IMR-90 (cell line): ENCODE measurements around the gene UNC13A. TPM values are rescaled to one million over a fixed set of nuclear protein-coding genes. Genes with fewer than 3 reads are reported as not detected.

Experiments used
- ATAC-seq: fragments of 200-7000 bp; cut with Tn5 transposase; 2 replicates; pipeline ENCODE4 v1.9.1; 2020; ENCODE audit warnings: low read depth, mild to moderate bottlenecking, moderate library complexity
- BruUV-seq: library from RNA; stranded (reverse); fragments of 400-500 nt; replicated peaks from 2 replicates; lab custom pipeline; 2021; lab: Mats Ljungman, UMichigan
- CTCF ChIA-PET: fragments of 300-600 bp; formaldehyde crosslinking; extraction: SDS; loops from one replicate; lab custom pipeline; 2021; ENCODE audit warnings: antibody characterized with exemption; lab: Yijun Ruan, JAX
- POLR2A ChIA-PET: fragments of 300-600 bp; sonication (Branson Sonifier 250); formaldehyde crosslinking; loops from one replicate; lab custom pipeline; 2022; ENCODE audit warnings: antibody characterized with exemption; ENCODE audit not compliant: unreplicated experiment; lab: Charles Lee
- DNase-seq: peaks from one replicate; pipeline ENCODE4 v3.0.0; 2013
- H2AFZ ChIP-seq: replicated peaks from 2 replicates; pipeline ENCODE3; 2013; ENCODE audit warnings: low read length, mild to moderate bottlenecking; ENCODE audit not compliant: poor library complexity
- H2AK5ac ChIP-seq: 2 replicates; pipeline ENCODE4 v1.6.1; 2013; ENCODE audit warnings: low read depth, low read length, inconsistent platforms
- H2AK9ac ChIP-seq: replicated peaks from 2 replicates; pipeline ENCODE3; 2013; ENCODE audit warnings: mild to moderate bottlenecking, low read depth, low read length, moderate library complexity; ENCODE audit not compliant: poor library complexity
- H2BK120ac ChIP-seq: 2 replicates; pipeline ENCODE4 v1.6.1; 2013; ENCODE audit warnings: low read depth, low read length, inconsistent platforms
- H2BK15ac ChIP-seq: 3 replicates; pipeline ENCODE4 v1.6.1; 2013; ENCODE audit warnings: low read depth, low read length, inconsistent platforms
- H2BK20ac ChIP-seq: 2 replicates; pipeline ENCODE4 v1.6.1; 2013; ENCODE audit warnings: low read depth, mild to moderate bottlenecking, inconsistent platforms, low read length, moderate library complexity
- H2BK5ac ChIP-seq: 2 replicates; pipeline ENCODE4 v1.6.1; 2013; ENCODE audit warnings: mild to moderate bottlenecking, low read depth, low read length, inconsistent platforms; ENCODE audit not compliant: poor library complexity, severe bottlenecking
- H3K14ac ChIP-seq: replicated peaks from 2 replicates; pipeline ENCODE4 v1.6.1; 2013; ENCODE audit warnings: low read depth, low read length, inconsistent platforms
- H3K18ac ChIP-seq: 2 replicates; pipeline ENCODE4 v1.6.1; 2013; ENCODE audit warnings: low read depth, low read length, control low read depth
- H3K23ac ChIP-seq: 2 replicates; pipeline ENCODE4 v1.6.1; 2013; ENCODE audit warnings: low read depth, low read length, inconsistent platforms
- H3K27ac ChIP-seq: 2 replicates; pipeline ENCODE4 v1.5.1; 2013; ENCODE audit warnings: mild to moderate bottlenecking, control low read depth, low read length; ENCODE audit not compliant: insufficient read depth
- H3K27me3 ChIP-seq: 2 replicates; pipeline ENCODE4 v1.6.1; 2013; ENCODE audit warnings: low read length; ENCODE audit not compliant: control insufficient read depth, insufficient read depth
- H3K36me3 ChIP-seq: 2 replicates; pipeline ENCODE4 v1.6.1; 2013; ENCODE audit warnings: low read length, mixed read lengths; ENCODE audit not compliant: control insufficient read depth, insufficient read depth
- H3K4ac ChIP-seq: 2 replicates; pipeline ENCODE4 v1.6.1; 2013; ENCODE audit warnings: low read depth, low read length, inconsistent platforms
- H3K4me1 ChIP-seq: 2 replicates; pipeline ENCODE4 v1.6.1; 2013; ENCODE audit warnings: low read length, mixed read lengths; ENCODE audit not compliant: control insufficient read depth, insufficient read depth
- H3K4me2 ChIP-seq: 2 replicates; pipeline ENCODE4 v1.6.1; 2013; ENCODE audit warnings: low read depth, mild to moderate bottlenecking, control low read depth, low read length, moderate library complexity
- H3K4me3 ChIP-seq: 2 replicates; pipeline ENCODE4 v1.5.1; 2013; ENCODE audit warnings: low read depth, mild to moderate bottlenecking, control low read depth, low read length, moderate library complexity; ENCODE audit not compliant: insufficient read depth
- H3K56ac ChIP-seq: 2 replicates; pipeline ENCODE4 v1.6.1; 2013; ENCODE audit warnings: low read length, inconsistent platforms; ENCODE audit not compliant: insufficient read depth; ENCODE audit errors: extremely low read depth
- H3K79me1 ChIP-seq, 2 experiments: 2 replicates each; pipeline ENCODE4 v1.6.1; 2013; ENCODE audit warnings: low read length in 2 of 2, inconsistent platforms in 1 of 2, low read depth in 1 of 2
- H3K9ac ChIP-seq: 2 replicates; pipeline ENCODE4 v1.6.1; 2013; ENCODE audit warnings: low read depth, low read length, control low read depth
- H3K9me1 ChIP-seq: 2 replicates; pipeline ENCODE4 v1.6.1; 2013; ENCODE audit warnings: low read length, inconsistent platforms; ENCODE audit not compliant: insufficient read depth
- H3K9me3 ChIP-seq: 2 replicates; pipeline ENCODE4 v1.6.1; 2013; ENCODE audit warnings: low read length; ENCODE audit not compliant: control insufficient read depth, insufficient read depth
- H4K20me1 ChIP-seq: 2 replicates; pipeline ENCODE4 v1.6.1; 2013; ENCODE audit warnings: low read length, inconsistent platforms; ENCODE audit not compliant: insufficient read depth
- H4K5ac ChIP-seq: 2 replicates; pipeline ENCODE4 v1.6.1; 2013; ENCODE audit warnings: mild to moderate bottlenecking, low read depth, low read length, control low read depth
- H4K8ac ChIP-seq, 2 experiments: 2 replicates each; pipeline ENCODE4 v1.6.1; 2013; ENCODE audit warnings: low read depth in 2 of 2, low read length in 2 of 2, control low read depth in 1 of 2, inconsistent platforms in 1 of 2
- H4K91ac ChIP-seq: 2 replicates; pipeline ENCODE4 v1.6.1; 2013; ENCODE audit warnings: low read depth, low read length, inconsistent platforms; ENCODE audit not compliant: insufficient read depth
- CEBPB ChIP-seq: IDR thresholded peaks from 2 replicates; pipeline ENCODE4 v1.6.1; 2012; ENCODE audit warnings: low read depth, low read length, improper control_type of control experiment
- CHD1 ChIP-seq: IDR thresholded peaks from 2 replicates; pipeline ENCODE4 v1.6.1; 2012; ENCODE audit warnings: low read depth, low read length, improper control_type of control experiment
- CTCF ChIP-seq: conservative IDR thresholded peaks from 2 replicates; pipeline ENCODE4 v1.5.1; 2012; ENCODE audit warnings: mild to moderate bottlenecking, low read depth, low read length, improper control_type of control experiment
- MAZ ChIP-seq: IDR thresholded peaks from 2 replicates; pipeline ENCODE4 v1.6.1; 2012; ENCODE audit warnings: low read depth, mild to moderate bottlenecking, low read length, improper control_type of control experiment, moderate library complexity, borderline replicate concordance
- POLR2A ChIP-seq: IDR thresholded peaks from 2 replicates; pipeline ENCODE4 v1.6.1; 2012; ENCODE audit warnings: mild to moderate bottlenecking, low read depth, low read length
- RAD21 ChIP-seq: IDR thresholded peaks from 2 replicates; pipeline ENCODE4 v1.6.1; 2012; ENCODE audit warnings: low read length, improper control_type of control experiment
- RFX5 ChIP-seq: IDR thresholded peaks from 2 replicates; pipeline ENCODE4 v1.8.0; 2012; ENCODE audit warnings: low read depth, mild to moderate bottlenecking, low read length, moderate library complexity
- SMC3 ChIP-seq: fragments of 150-350 bp; IDR thresholded peaks from 2 replicates; pipeline ENCODE4 v1.6.1; 2016; ENCODE audit warnings: low read depth, mild to moderate bottlenecking, antibody characterized with exemption, low read length, moderate library complexity
- USF2 ChIP-seq: fragments of 150-350 bp; IDR thresholded peaks from 2 replicates; pipeline ENCODE4 v1.6.1; 2017; ENCODE audit warnings: mild to moderate bottlenecking, antibody characterized with exemption, low read length, low read depth
- WGBS, 2 experiments: methylation state at CpG; one replicate each; pipeline versions ENCODE4 v1.1.5 to v1.1.7; 2013; ENCODE audit warnings: missing lambda C conversion rate in 2 of 2; ENCODE audit not compliant: insufficient read length in 1 of 2; ENCODE audit errors: extremely low coverage in 2 of 2; 5-methylcytosine and 5-hydroxymethylcytosine counted together
- dilution Hi-C: fragments of 300-500 bp; cut with HindIII; formaldehyde crosslinking; loops from one replicate; pipeline ENCODE4 v1.14.3; 2018; ENCODE audit warnings: low sequenced_read_pairs; ENCODE audit not compliant: unreplicated experiment
- in situ Hi-C: fragments of 300-500 bp; cut with MboI; formaldehyde crosslinking; loops from 3 replicates; pipeline ENCODE4 v1.14.3; 2019; ENCODE audit warnings: low sequenced_read_pairs, inconsistent platforms, mixed read lengths
- intact Hi-C: fragments of 100-400 bp; cut with micrococcal nuclease; formaldehyde crosslinking; loops from 2 replicates; pipeline ENCODE4 v1.10.0; 2022
- polyA plus RNA-seq, 3 experiments: library from polyadenylated mRNA; depleted of rRNA; stranded (reverse); fragments of >200 nt; gene quantifications; 2 replicates each; pipeline ENCODE4 v1.2.3, GENCODE V29; 2012; ENCODE audit warnings: low replicate concordance in 1 of 3
- total RNA-seq: library from RNA; depleted of rRNA; stranded (reverse); fragments of >200 nt; gene quantifications from 2 replicates; pipeline ENCODE4 v1.2.3, GENCODE V29; 2012

Gene UNC13A
- total and polyA plus RNA-seq, 2 of the 4 experiments (the other 2 are of a cell fraction): 0.18 to 0.22 TPM

GRCh38 chr19:17703824-17704463 lies 15.8 kb upstream of the UNC13A start:
- no peak overlapping the region for H2BK5ac ChIP-seq
- no peak overlapping the region for H3K56ac ChIP-seq
- no peak overlapping the region for H3K4me2 ChIP-seq
- no peak overlapping the region for H3K9ac ChIP-seq
- in situ Hi-C loops: loop anchor here (10.0 kb wide), 1 partner anchor 151 kb away; the partner anchor contains the start of gene RPL18A
- no peaks in the 10 kb centered on the region for H4K20me1 ChIP-seq
- POLR2A ChIA-PET: no interaction called here
- H3K4ac ChIP-seq: no peak overlapping the region
- no peaks in the 10 kb centered on the region for H3K36me3 ChIP-seq
- H2AK5ac ChIP-seq: no peak overlapping the region
- H3K18ac ChIP-seq: no peak overlapping the region
- dilution Hi-C loops: no loop called here
- TF ChIP-seq RAD21 (peak; percentile 45; the same call in 1 of the 2 replicates), CEBPB (no peak), USF2 (no peak), SMC3 (peak; percentile 39), POLR2A (no peak), RFX5 (no peak), CTCF (peak; percentile 54), MAZ (no peak), CHD1 (no peak)
- H3K14ac ChIP-seq: no peak overlapping the region
- CTCF ChIA-PET: interaction anchor here (0.7 to 1.3 kb wide), 2 partner anchors 11 to 63 kb away, joined by 3 to 7 read pairs; no protein-coding TSS in a partner anchor
- no peak overlapping the region for H3K23ac ChIP-seq
- no peak overlapping the region for H3K27ac ChIP-seq
- no peaks in the 10 kb centered on the region for H3K79me1 ChIP-seq
- no peaks in the 10 kb centered on the region for H3K9me1 ChIP-seq
- peak; percentile 67 for ATAC-seq
- H2AFZ ChIP-seq: no peak overlapping the region
- 69% methylated on average over 4 of the region's 11 CpGs; no CpG with 5 or more reads in 1 of the 2 experiments for WGBS, 2 experiments
- H2BK20ac ChIP-seq: no peak overlapping the region
- H4K5ac ChIP-seq: no peak overlapping the region
- no peak overlapping the region for H4K8ac ChIP-seq
- no peak overlapping the region for H2AK9ac ChIP-seq
- intact Hi-C loops: loop anchor here (1.0 to 5.0 kb wide), 3 partner anchors 62 to 153 kb away; partner anchors contain the start of gene RPL18A
- no peak overlapping the region for H3K4me3 ChIP-seq
- no peak overlapping the region for H2BK15ac ChIP-seq
- no peak overlapping the region for H4K91ac ChIP-seq
- no peaks in the 10 kb centered on the region for H3K9me3 ChIP-seq
- peaks cover 5% of the 10 kb centered on the region; the same call in 1 of the 2 replicates for H3K27me3 ChIP-seq
- no peaks in the 10 kb centered on the region for H3K4me1 ChIP-seq
- DNase-seq: peak; percentile 31
- BruUV-seq: no TSS peak
- H2BK120ac ChIP-seq: no peak overlapping the region
